ENCODE measurements around the gene RELA. TPM values are rescaled to one million over a fixed set of nuclear protein-coding genes. Genes with fewer than 3 reads are reported as not detected.
"Not testable (repeated sequence)": the region's sequence is repeated elsewhere in the genome, so short reads cannot be mapped to it uniquely, and the experiment has no call there.

RELA gene
- total RNA-seq = 100 to 1,000 TPM in 1 of 2 experiments, 10 to 100 TPM in 1; 91.2 to 102 TPM

DNA sequence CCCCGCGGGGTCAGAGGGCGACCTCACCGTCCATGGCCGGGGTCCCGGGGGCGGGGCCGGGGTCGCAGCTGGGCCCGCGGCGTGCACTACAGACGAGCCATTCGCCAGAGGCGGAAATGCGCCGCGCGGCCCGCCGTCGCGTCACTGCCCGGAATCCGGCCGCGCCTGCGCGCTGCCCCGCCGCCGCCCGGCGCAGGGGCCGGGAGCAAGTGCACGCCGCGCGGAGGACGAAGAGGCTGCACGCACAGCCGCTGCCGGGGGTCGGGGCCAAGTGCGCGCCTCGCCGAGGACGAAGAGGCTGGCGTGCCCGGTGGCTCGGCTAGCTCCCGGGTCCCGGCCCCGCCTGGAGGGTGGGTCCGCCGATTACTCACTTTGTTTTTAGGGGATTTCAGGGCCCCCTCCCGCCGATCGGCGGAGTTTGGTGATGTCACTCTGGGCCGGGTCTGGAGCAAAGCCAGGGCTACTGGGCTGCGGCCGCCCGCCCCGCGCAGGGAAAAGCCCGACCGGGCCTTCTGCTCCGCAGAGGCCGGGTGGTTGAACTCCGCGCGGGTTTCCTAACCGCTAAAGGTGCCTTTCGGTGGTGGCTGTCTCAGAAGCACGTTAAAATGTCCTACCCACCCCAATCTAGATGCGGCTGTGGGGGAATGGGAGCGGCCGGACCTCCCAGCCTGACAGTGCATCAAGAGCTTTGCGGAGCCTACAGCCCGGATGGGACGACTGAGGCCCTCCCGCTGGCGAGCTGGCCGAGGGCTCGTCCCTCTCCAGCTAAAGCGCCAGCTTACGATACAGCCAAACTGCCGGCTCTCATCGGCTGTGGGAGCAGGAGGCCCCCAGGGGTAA is at the start of gene RELA:
TSS of gene RELA (minus strand) at position 118 of the 840 bp plus-strand sequence. CDS start at position 34, 84 bp downstream.
- POLR2A ChIA-PET = interaction anchor here (0.6 to 2.7 kb wide), 23 partner anchors 9 to 376 kb away, joined by 3 to 45 read pairs (median 4); partner anchors contain the start of genes CCDC85B, CFL1, FAM89B and KAT5
- Mint-ChIP-seq H3K4me1 (peaks cover 37% of the 10 kb centered on the region), H3K27ac (peak within 1 kb of the TSS; percentile 93), H3K4me3 (peak within 1 kb of the TSS; percentile 89), H3K27me3 (no peaks in the 10 kb centered on the region), H3K9me3 (no peaks in the 10 kb centered on the region), H3K36me3 (ENCODE audit: low read depth) (peaks cover 32% of the 10 kb centered on the region)
- peak; percentile 91 for DNase-seq
- CTCF ChIA-PET = interaction anchor here (0.9 to 2.1 kb wide), 9 partner anchors 11 to 348 kb away, joined by 3 to 6 read pairs (median 4); partner anchors contain the start of genes KAT5 and MUS81

DNA sequence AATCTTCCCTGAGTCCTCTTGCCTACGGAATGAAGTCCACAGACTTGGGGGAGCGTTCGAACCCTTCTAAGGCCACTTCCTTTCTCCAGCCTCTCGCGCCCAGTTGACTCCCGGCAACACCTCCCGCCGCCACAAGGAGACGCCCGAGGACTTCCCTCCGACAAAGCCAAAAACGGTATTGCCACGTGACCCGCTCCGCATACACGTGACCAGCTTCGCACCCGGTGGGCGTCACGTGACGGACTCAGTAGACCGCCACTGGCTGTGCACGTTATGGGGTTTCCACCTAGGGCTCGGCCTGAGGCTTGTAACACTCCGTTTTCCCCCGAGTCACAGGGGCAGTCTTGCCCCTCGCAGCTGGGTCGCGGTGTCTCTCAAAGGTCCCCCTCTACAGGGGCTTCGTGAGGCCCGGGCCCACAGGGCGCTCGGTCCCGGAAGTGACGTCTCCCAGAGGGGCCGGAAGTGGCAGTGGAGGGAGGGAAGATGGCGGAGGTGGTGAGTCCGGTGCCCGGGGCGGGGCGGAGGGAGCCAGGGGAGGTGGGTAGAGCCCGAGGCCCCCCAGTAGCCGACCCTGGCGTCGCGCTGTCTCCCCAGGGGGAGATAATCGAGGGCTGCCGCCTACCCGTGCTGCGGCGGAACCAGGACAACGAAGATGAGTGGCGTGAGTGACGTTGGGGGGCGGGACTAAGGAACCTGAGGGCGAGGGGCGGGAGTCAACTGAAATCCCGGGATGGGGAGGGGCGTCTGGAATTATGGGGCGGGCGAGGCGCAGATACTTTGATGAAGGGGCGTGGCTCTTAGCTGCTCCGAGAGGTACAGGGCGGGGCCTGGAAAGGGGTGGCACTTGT is 49.3 kb upstream of the RELA start, which contains the start of gene KAT5:
TSS of gene KAT5 (plus strand) at position 468 of the 848 bp plus-strand sequence. CDS start at position 484, 16 bp downstream.
- H3K4me1 Mint-ChIP-seq = peaks cover 42% of the 10 kb centered on the region
- no peaks in the 10 kb centered on the region for H3K27me3 Mint-ChIP-seq
- POLR2A ChIA-PET = interaction anchor here (0.5 to 2.9 kb wide), 46 partner anchors 9 to 577 kb away, joined by 3 to 33 read pairs (median 3); partner anchors contain the start of genes AP5B1, CCDC85B, CST6 and CTSW
- CTCF ChIA-PET = interaction anchor here (0.6 to 5.0 kb wide), 47 partner anchors 10 to 437 kb away, joined by 3 to 46 read pairs (median 4); partner anchors contain the start of genes AP5B1, CCDC85B, CFL1 and FIBP
- H3K36me3 Mint-ChIP-seq (ENCODE audit: low read depth) = peaks cover 42% of the 10 kb centered on the region
- H3K4me3 Mint-ChIP-seq = peak within 1 kb of the TSS; percentile 82
- peak; percentile 99 for DNase-seq
- H3K27ac Mint-ChIP-seq = peak within 1 kb of the TSS; percentile 95
- H3K9me3 Mint-ChIP-seq = no peaks in the 10 kb centered on the region

GRCh38 chr11:65710421-65710820 is 47.7 kb upstream of the RELA start:
- H3K27ac Mint-ChIP-seq = peak overlapping the region; percentile 19
- POLR2A ChIA-PET = interaction anchor here (1.5 to 2.9 kb wide), 3 partner anchors 11 to 179 kb away, joined by 4 to 33 read pairs (median 24); partner anchors contain the start of genes AP5B1 and RNASEH2C
- CTCF ChIA-PET = interaction anchor here (0.9 to 5.0 kb wide), 8 partner anchors 11 to 182 kb away, joined by 5 to 46 read pairs (median 29); partner anchors contain the start of genes AP5B1, CCDC85B, FIBP and RNASEH2C
- H3K4me3 Mint-ChIP-seq = no peak overlapping the region
- no peaks in the 10 kb centered on the region for H3K27me3 Mint-ChIP-seq
- no peak for DNase-seq
- peaks cover 27% of the 10 kb centered on the region for H3K36me3 Mint-ChIP-seq (ENCODE audit: low read depth)
- no peaks in the 10 kb centered on the region for H3K9me3 Mint-ChIP-seq
- peaks cover 40% of the 10 kb centered on the region for H3K4me1 Mint-ChIP-seq

DNA sequence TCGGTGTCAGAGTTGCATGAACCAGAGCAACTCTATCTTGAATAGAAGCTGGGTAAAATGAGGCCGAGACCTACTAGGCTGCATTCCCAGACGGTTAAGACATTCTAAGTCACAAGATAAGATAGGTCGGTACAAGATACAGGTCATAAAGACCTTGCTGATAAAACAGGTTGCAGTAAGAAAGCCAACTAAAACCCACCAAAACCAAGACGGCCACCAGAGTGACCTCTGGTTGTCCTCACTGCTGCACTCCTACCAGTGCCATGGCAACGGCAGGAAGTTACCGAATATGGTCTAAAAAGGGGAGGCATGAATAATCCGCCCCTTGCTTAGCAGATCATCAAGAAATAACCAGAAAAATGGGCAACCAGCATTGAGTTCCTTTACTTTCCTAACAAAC is 46.9 kb upstream of the RELA start:
- Mint-ChIP-seq H3K36me3 (ENCODE audit: low read depth) (peaks cover 19% of the 10 kb centered on the region), H3K27me3 (no peaks in the 10 kb centered on the region), H3K4me3 (no peak overlapping the region), H3K27ac (no peak overlapping the region), H3K4me1 (peaks cover 34% of the 10 kb centered on the region), H3K9me3 (no peaks in the 10 kb centered on the region)
- no peak for DNase-seq
- POLR2A ChIA-PET = interaction anchor here (0.7 kb wide), 1 partner anchor 16 kb away, joined by 3 read pairs; no protein-coding TSS in a partner anchor
- CTCF ChIA-PET = interaction anchor here (1.5 kb wide), 1 partner anchor 108 kb away, joined by 5 read pairs; no protein-coding TSS in a partner anchor

DNA sequence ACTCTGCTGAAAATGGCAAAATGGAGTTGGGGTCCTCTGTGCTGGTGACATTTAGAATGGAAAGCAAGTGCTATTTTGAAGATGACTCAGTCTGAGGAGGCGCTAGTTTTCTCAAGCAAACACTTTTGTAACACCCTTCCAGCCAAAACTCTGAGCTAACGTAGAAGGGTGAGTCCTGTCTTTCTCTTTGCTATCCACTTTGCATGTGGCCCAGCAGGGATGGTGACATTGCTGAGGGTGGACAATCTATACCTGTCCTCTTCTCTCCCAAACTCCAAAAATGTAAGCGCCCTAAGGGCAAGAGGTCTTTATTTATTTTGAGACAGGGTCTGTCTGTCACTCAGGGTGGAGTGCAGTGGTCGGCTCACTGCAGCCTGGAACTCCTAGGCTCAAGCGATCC is 45.7 kb upstream of the RELA start:
- Mint-ChIP-seq H3K4me3 (no peak overlapping the region), H3K27me3 (peaks cover 3% of the 10 kb centered on the region), H3K36me3 (ENCODE audit: low read depth) (peaks cover 10% of the 10 kb centered on the region), H3K9me3 (no peaks in the 10 kb centered on the region), H3K4me1 (peaks cover 27% of the 10 kb centered on the region), H3K27ac (no peak overlapping the region)
- DNase-seq = no peak
- ChIA-PET CTCF (interaction anchor here (1.1 to 1.5 kb wide), 2 partner anchors 61 to 109 kb away, joined by 3 to 5 read pairs; no protein-coding TSS in a partner anchor), POLR2A (no interaction called here)

DNA sequence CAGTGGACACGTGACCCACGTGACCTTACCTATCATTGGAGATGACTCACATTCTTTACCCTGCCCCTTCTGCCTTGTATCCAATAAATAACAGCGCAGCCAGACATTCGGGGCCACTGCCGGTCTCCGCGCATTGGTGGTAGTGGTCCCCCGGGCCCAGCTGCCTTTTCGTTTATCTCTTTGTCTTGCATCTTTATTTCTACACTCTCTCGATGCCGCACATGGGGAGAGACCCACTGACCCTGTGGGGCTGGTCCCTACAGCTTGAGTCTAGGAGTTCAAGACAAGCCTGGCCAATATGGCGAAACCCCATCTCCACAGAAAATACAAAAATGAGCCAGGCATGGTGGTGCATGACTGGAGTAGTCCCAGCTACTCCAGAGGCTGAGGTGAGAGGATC is 44.3 kb upstream of the RELA start:
- Mint-ChIP-seq H3K27me3 (peaks cover 10% of the 10 kb centered on the region), H3K4me1 (peaks cover 22% of the 10 kb centered on the region)
- H3K36me3 Mint-ChIP-seq (ENCODE audit: low read depth); H3K27ac Mint-ChIP-seq; H3K4me3 Mint-ChIP-seq; POLR2A ChIA-PET; DNase-seq; H3K9me3 Mint-ChIP-seq: not testable (repeated sequence)
- CTCF ChIA-PET = interaction anchor here (3.1 kb wide), 1 partner anchor 13 kb away, joined by 25 read pairs; no protein-coding TSS in a partner anchor

- peak; percentile 84 for DNase-seq
- POLR2A ChIA-PET = interaction anchor here (0.6 kb wide), 1 partner anchor 14 kb away, joined by 3 read pairs; no protein-coding TSS in a partner anchor
These were observed 43.6 kb upstream of the RELA start for GRCh38 chr11:65706303-65706763.

GRCh38 chr11:65703846-65704245 is 41.1 kb upstream of the RELA start:
- Mint-ChIP-seq H3K9me3 (peaks cover 2% of the 10 kb centered on the region), H3K36me3 (ENCODE audit: low read depth) (no peaks in the 10 kb centered on the region), H3K27ac (no peak overlapping the region), H3K4me3 (no peak overlapping the region), H3K27me3 (peaks cover 20% of the 10 kb centered on the region), H3K4me1 (peaks cover 12% of the 10 kb centered on the region)
- ChIA-PET CTCF (interaction anchor here (1.3 to 3.1 kb wide), 5 partner anchors 10 to 341 kb away, joined by 4 to 25 read pairs (median 15); no protein-coding TSS in a partner anchor), POLR2A (no interaction called here)
- no peak for DNase-seq

More at GRCh38 chr11:65706303-65706763, 43.6 kb upstream of the RELA start:
- peaks cover 10% of the 10 kb centered on the region for H3K27me3 Mint-ChIP-seq
- H3K4me3 Mint-ChIP-seq; H3K36me3 Mint-ChIP-seq (ENCODE audit: low read depth); H3K27ac Mint-ChIP-seq; H3K9me3 Mint-ChIP-seq: not testable (repeated sequence)
- peaks cover 21% of the 10 kb centered on the region for H3K4me1 Mint-ChIP-seq
- CTCF ChIA-PET = interaction anchor here (0.7 to 3.1 kb wide), 15 partner anchors 12 to 346 kb away, joined by 3 to 25 read pairs (median 3); partner anchors contain the start of genes CCDC85B and SF3B2

- Mint-ChIP-seq H3K27ac (no peak overlapping the region), H3K4me1 (peaks cover 7% of the 10 kb centered on the region), H3K4me3 (no peak overlapping the region), H3K36me3 (ENCODE audit: low read depth) (no peaks in the 10 kb centered on the region), H3K27me3 (peaks cover 22% of the 10 kb centered on the region), H3K9me3 (peaks cover 2% of the 10 kb centered on the region)
- no peak for DNase-seq
- CTCF ChIA-PET = no interaction called here
- POLR2A ChIA-PET = no interaction called here
These were observed 39.0 kb upstream of the RELA start for GRCh38 chr11:65701686-65702085.

- POLR2A ChIA-PET = no interaction called here
- peaks cover 22% of the 10 kb centered on the region for H3K27me3 Mint-ChIP-seq
- H3K27ac Mint-ChIP-seq = no peak overlapping the region
- H3K4me3 Mint-ChIP-seq = no peak overlapping the region
- H3K4me1 Mint-ChIP-seq = peaks cover 7% of the 10 kb centered on the region
- no peaks in the 10 kb centered on the region for H3K36me3 Mint-ChIP-seq (ENCODE audit: low read depth)
- H3K9me3 Mint-ChIP-seq = peaks cover 2% of the 10 kb centered on the region
- no peak for DNase-seq
- CTCF ChIA-PET = no interaction called here
These were observed 37.7 kb upstream of the RELA start for GRCh38 chr11:65700399-65700798.

DNA sequence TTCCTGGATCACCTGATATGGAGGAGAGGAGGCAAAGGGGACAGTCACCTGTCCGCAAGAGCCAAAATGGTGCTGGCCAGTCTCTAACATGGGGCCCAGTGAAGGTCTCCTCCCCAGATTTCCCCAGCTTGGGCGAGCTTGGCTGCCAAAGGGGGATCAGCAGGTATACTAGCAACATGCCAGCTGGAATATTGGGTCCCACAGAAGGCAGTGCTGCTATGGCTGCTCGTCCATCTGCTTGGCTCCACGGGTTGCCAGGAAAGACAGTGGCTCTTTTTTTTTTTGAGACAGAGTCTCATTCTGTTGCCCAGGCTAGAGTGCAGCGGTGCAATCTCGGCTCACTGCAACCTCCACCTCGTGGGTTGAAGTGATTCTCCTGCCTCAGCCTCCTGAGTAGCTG is 36.6 kb upstream of the RELA start:
- CTCF ChIA-PET = no interaction called here
- H3K4me3 Mint-ChIP-seq = no peak overlapping the region
- no peaks in the 10 kb centered on the region for H3K36me3 Mint-ChIP-seq (ENCODE audit: low read depth)
- POLR2A ChIA-PET = no interaction called here
- peaks cover 2% of the 10 kb centered on the region for H3K9me3 Mint-ChIP-seq
- peaks cover 7% of the 10 kb centered on the region for H3K4me1 Mint-ChIP-seq
- no peak overlapping the region for H3K27ac Mint-ChIP-seq
- peaks cover 20% of the 10 kb centered on the region for H3K27me3 Mint-ChIP-seq
- DNase-seq = no peak

- POLR2A ChIA-PET = no interaction called here
- peaks cover 2% of the 10 kb centered on the region for H3K9me3 Mint-ChIP-seq
- H3K4me3 Mint-ChIP-seq = no peak overlapping the region
- no peak for DNase-seq
- H3K27me3 Mint-ChIP-seq = peaks cover 18% of the 10 kb centered on the region
- no peaks in the 10 kb centered on the region for H3K36me3 Mint-ChIP-seq (ENCODE audit: low read depth)
- H3K4me1 Mint-ChIP-seq = peaks cover 7% of the 10 kb centered on the region
- no peak overlapping the region for H3K27ac Mint-ChIP-seq
- CTCF ChIA-PET = interaction anchor here (0.7 kb wide), 1 partner anchor 15 kb away, joined by 3 read pairs; no protein-coding TSS in a partner anchor
These were observed 35.5 kb upstream of the RELA start for GRCh38 chr11:65698205-65698604.
